ENCODE measurements around the gene SLAMF9.

SLAMF9 gene

DNA sequence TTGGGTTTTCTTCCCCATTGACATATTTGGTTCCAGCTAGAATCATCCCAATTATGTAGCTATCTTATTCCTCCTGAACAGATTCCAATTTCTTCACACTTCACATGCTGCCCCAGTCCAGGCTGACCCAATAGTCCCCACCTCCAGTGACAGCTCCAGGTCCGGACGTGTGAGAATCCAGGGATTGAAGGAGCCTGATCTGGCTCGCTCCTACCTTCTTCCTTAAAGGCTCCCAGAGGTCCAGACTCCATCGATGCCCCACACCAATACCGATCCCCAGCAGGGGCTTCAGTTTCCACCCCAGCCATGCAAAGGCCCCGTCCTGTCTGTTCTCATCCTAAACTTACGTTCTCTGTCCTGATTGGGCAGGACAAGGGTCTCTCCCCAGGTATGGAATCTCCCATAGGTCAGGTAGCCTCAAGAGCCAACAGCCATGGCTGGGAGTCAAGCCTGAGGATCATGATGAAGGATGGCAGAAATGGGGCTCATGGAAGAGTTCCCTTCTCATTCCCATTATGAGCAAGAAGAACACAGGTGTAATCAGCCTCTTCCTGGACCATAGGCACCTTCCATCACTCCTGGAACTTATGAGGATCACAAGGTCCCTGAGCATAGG is 20.4 kb upstream of the SLAMF9 start:
- no peak for DNase-seq

DNA sequence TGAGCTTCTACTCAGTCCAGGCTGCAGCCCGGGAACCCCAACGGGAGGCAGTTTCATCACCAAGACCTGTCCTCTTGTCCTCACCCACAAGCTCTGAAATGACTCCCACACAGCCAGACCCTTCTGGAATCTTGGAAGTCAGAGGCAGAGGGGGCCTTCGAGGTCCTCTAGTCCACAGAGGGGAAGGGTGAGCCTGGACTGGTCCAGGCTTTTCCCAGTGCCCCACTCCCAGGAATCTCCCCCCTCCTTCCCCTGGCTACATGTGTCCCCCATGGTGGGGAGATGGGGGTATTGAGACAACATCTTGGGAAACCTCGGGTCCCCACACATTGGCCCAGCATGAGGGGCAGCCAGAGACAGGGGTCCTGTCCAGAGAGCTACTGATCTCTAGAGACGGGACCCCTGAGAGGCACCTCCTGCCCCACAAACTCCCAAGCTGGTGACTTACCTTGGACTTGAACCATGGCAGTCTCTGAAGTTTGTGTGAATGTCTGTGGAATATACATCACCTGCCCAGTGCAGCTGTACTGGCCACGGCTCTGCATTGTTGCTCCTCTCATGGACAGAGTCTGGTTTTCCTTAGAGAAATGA is 19.4 kb upstream of the SLAMF9 start:
- no peak for DNase-seq

DNA sequence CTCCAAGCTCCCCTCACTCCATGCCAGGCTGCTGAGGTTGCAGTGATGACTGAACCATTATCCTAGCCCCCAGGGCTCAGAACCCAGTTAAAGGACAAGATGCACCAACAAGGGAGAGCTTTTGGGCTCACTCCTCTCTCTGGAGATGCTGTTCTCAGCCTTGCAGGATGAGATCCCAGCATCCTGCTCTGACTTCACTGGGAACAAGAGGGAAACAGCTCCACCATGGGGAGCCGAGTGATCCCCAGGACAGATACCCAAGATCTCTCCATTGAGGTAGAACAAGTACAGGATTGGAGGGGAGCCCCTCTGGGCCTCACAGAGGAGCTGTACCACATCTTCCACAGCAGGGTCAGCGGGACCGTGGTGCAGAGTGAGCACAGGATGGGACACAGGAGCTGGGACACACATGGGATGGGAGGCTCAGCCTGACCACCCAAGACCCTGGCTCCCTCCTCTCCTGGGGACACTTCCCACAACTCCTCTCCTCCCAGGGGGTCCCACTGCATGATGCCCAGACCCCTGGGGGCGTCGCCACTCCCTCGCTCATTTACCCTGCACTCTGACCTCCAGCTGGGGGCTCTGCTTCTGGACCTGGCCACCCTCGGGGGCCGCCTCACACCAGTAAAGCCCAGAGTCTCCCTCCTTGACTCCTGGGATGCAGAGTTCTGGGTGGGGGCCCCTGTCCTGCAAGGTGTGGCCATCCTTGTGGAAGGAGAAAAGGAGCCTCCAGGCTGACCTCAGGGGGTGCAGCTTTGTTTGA is 18.6 kb upstream of the SLAMF9 start:
- no peak for DNase-seq

DNA sequence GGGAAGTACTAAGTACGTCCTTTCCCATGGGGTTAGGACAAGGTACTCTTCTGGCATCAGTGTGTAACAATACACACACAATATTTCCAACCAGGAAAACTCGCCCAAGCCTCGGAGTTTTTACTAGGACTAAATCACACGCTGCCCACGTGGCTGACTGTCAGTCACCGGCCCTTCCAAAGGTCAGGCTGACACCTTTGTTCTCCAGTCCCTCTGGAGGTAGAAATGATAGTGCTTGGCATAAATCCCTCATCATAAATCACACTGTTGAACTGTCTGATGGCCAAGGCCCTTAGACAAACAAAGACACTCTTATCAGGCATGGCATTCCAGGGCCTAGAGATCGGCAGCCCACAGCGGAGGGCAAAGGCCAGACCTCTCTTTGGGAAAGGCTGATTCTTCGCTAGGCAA is 16.9 kb upstream of the SLAMF9 start:
- no peak for DNase-seq

DNA sequence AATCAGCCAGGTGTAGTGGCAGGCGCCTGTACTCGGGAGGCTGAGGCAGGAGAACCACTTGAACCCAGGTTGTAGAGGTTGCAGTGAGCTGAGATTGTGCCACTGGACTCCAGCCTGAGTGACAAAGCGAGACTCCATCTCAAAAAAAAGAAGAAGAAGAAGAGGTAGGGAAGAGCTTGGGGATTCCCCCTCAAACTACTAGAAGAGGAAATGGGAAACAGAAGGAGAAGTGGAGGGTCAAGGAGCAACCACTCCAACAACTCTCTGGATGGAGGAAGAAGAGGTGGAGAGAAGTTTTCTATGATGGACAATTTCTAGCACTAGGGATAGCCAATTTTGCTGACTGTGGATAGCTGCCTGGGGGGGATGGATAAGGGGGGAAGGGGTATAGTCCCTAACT is 14.9 kb upstream of the SLAMF9 start:
- DNase-seq = no peak

DNA sequence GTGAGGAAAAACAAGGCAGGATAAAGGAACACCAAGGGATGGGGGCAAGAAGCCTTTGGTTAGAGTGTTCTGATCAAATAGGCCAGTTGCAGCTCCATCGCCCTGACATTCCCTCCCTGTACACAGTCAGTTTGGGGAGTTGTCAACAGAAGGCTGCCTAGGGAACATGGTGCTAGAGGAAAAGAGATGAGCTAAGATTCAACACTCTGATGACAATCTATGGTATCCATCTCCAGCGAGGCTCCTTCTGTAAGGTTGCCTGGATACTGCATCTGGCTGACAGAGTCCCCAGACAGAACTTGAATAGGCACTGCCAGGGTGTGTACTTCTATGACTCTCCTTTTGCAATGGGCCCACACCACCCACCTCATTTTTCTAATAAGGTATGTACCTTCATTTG is 11.2 kb upstream of the SLAMF9 start:
- DNase-seq = no peak

DNA sequence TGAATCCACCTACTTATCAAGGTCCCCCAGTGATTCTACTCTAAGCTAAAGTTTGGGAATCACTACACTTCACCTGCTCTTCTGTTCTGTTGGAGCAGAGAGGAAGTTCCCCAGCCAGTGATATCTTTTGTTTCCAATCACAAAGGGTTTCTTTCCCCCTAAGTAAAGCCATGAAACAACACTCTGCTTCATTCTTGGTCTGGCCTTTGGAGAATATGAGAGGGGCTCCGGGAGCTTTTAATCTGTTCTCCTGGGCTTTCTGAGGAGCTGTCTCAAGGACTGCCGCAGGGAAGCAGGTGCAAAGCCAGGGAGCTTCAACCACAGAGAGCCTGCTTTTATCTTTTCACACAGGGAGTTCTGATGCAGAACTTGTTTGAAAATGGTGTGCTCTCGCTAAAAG is 10.1 kb upstream of the SLAMF9 start:
- DNase-seq = no peak

DNA sequence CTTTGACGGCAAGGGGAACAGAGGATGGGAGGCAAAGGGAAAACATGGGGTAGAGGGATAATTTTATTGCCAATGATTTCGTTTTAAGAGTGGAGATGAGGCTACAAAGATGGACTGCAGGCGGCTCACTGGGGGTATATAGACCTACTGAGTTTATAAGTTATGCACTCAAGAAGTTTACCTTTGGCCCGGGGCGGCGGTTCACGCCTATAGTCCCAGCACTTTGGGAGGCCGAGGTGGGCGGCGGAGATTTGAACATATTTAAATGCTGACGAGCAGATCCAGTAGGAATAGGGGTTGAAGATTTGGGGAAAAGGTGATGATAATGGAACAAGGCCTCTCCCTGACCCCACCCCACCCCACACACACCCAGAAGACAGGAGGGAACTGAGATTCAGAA is 8.1 kb upstream of the SLAMF9 start:
- DNase-seq = no peak

DNA sequence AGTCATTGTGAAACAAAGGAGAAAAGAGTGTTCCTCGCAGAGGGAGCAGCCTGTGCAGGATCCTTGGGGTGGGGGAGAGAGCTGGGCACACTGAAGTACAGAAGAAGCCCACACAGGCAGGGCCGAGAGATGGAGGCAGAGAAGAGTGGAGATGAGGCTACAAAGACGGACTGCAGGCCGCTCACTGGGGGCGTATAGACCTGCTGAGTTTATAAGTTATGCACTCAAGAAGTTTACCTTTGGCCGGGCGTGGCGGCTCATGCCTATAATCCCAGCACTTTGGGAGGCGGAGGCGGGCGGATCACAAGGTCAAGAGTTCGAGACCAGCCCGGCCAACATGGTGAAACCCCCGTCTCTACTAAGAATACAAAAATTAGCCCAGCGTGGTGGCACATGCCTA is 7.6 kb upstream of the SLAMF9 start:
- DNase-seq = no peak

DNA sequence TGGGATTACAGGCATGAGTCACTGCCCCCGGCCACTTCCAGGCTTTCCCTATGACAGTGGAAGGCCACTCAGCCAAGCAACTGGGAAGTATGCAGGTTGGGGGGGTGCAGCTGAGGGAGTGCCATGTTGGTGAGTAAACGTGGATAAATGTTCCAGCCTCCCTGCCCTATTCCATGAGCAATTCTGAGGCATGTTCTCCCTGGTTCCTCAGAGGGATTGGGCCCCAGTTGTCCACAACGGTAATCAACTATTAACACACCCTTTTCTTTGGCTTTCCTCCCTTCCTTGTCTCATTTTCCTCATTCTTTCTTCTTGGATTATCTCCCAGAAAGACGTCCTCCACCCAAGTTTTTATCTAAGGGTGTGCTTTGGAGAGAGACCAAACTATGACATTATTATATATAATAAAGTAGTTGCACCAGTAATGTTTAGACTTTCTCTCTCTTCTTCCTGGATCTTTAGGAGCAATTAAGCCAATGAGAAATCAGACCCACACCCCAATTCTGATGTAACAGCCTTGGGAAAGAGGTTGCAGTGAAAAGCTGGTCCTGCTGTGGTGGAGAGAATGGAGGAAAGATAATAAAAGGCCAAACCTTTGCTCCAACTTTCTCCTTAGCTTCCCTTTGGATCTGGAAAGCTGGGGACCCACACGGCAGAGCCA is 6.8 kb upstream of the SLAMF9 start:
- DNase-seq = no peak

DNA sequence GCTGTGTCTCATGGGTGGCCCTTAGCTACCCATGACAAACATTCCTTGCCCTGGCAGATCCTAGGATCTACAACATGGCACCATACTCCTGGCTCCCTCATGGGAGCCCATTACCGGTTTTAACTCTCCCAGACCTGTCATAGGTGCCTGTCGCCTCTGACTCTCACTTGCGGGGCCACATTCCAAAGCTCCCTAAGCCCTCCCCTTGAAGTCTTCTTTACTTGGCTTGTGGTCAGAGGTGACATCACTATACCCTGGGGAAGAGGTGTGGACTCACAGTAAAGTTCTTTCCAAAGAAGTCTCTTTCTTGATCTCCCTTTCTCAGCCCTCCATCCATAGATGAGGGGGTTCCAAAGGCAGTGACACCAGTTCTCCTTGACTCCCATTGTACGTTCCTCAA is 5.4 kb upstream of the SLAMF9 start:
- no peak for DNase-seq

DNA sequence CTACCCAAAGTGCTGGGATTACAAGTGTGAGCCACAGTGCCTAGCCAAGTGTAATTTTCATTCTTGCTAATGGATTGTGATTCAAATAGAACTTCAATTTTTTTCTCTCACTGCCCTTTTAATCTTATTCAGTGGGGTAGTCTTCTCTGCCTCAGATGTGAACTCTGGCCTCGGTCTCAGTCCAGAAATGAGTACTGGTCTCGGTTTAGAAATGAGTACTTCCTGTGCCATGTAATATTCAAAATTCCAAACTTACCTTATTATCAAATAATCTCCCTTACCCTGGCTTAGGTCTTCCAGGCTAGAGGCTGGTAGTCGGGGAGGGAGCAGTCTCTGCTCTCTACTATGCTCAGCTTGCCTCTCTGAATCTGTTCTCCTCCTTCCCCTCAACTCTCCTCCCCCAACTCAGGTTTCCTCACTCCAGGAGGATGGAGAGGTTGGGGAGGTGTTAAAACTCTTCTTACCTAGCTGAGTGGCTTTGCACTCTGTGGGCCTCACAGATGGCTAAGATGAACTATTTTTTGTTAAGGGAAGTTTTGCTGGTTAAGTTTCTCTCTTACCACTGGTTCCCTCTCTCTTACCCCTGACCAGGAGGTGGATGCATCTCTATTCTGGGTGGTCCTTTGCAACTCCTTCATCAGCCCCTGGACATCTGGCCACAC is 4.8 kb upstream of the SLAMF9 start:
- DNase-seq = no peak

DNA sequence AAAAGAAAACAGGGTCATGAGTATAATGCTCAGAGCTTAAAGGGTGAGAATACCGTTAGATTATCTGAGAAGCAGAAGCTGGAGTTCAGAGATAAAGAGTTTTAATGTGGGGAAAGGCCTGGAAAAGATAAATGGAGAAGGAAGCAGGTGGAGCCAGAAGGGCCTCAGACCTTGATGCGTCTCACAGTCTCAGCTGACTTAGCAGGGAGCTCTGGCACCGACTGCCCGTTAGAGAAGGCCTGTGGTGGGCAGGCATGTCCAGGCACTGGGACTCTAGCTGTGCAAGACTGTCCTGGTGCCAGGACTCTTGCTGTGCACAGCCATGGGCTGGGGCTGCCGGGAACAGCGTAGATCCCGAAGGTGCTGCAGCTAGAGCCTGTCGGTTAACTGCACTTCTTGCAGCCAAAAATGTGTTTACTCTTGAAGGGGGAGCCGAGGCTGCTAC is 3.8 kb upstream of the SLAMF9 start:
- DNase-seq = no peak

DNA sequence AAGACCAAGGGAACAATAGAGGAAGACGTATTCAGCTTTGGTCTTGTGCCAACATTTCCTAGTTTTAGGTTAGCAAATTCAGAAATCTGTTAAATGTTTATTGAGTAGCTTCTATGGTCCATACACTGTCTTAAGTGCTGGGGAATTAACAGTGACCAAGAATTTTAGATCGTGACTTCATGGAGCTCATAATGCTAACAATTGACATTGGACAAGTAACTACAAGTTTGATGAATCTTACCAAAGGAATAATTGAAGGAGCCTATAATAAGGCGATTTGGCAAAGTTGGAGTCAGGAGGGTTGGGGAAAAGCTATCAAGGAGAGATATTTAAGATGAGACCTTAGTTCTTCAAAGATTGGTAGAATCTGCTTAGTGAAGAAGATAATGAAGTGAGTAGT is 1.4 kb upstream of the SLAMF9 start:
- no peak for DNase-seq

DNA sequence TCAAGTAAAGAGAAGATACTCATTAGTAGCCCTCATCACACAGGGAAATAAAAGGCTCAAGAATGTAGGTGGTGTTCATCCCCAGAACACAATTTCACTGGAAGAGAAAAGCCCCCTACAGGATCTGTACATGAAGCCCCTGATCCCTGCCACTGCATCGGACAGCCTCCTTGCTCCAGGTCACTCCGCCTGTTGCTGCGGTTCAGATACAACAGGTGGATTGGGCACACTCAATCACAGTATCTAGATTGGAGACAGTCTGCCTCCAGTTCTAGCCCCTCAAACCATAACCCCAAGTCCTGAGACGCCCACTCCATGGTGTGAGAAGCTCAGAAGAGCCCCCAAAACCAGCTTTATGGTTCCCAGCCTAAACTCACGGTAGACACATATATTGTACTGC is 1.1 kb downstream of the SLAMF9 start:
- no peak for DNase-seq

DNA sequence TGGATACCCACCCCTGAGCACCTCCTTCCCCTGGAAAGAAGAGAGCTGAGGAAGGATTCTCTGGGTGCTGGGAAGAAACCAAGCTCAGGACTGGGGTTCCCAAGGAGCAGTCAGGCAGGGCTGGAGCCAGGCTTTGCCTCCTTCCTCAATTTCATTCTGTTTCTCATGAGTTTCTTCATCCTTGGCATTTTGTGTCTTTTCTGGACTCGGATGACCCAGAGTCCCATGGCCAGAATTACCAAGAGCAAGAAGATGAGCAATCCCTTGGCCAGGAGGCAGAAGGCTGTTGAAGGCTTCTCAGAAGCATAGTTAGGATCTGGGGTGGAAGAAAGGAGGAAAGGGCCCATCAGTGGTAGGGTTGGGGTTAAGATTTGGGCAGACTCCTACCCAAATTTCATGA is 2.5 kb downstream of the SLAMF9 start:
- DNase-seq = no peak

DNA sequence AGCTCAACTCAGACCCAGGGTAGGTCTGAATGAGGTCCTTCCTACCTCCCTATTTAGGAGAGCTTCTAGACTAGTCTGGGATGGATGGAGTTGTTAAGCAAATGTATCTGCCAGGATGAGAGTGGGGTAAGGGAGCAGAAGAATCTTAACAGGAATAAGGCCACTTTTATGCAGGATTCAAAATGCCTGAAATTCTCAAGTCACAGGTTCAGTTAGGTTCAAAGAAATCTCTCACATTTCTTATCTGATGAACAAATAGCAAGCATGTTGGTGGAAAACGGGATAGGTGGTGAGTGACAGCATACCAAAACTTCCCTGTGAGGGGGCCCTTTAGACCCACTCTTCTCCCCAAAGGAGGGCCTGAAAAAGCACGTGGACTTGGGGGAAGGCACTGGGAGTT is 3.0 kb downstream of the SLAMF9 start:
- DNase-seq = no peak

DNA sequence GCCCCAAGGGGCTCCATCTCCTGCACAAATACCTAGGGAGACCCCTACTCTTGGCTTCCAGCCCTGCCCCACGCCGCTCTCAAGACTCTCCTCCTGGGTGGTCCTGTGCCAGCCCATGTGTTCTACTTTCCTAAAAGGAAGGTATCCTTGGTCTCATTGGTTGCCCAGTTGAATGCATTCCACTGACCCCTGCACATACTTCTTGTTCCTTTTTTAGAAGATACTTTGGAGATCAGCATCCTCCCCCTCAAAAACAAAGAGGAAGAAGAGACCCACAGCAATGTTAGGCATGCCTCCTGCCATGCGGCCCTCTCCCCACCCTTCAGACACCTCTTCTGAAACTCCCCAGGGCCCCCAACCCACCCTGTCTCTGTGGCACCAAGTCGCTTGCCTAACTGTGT is 4.1 kb downstream of the SLAMF9 start:
- DNase-seq = no peak

DNA sequence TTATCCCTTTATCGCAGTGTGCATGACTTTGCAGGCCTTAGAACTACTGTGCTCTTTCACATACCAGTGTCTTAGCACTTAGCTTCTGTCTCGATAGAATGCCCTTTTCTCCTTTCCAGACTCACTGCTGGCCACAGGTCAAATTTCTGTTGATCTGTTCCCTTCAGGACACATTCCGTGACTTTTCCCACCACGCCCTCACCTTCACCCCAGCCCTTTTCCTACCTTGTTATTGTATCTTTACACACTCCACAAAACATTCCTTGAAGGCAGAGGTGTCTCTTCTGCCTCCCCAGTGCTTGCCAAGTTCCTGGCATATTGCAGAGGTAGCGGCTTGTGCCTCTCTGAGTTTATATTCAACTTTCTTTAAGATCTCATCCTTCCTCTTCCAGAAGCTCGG is 4.9 kb downstream of the SLAMF9 start:
- no peak for DNase-seq

DNA sequence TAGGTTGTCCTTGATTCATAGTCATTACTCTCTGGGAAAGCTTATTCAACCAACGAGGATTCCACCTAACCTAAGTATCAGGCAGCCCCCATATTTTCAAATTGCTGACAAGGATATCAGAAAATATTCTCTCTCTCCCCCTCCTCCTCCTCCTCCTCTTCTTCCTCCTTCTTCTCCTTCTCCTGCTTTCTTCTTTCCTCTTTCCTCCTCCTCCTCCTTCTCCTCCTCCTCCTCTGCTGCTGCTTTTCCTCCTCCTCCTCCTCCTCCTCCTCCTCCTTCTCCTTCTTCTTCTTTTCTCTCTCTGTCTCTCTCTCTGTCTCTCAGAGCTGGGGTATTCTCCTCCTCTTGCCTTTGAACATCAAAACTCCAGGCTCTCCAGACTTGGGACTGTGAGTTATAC is 6.1 kb downstream of the SLAMF9 start:
- DNase-seq = no peak

DNA sequence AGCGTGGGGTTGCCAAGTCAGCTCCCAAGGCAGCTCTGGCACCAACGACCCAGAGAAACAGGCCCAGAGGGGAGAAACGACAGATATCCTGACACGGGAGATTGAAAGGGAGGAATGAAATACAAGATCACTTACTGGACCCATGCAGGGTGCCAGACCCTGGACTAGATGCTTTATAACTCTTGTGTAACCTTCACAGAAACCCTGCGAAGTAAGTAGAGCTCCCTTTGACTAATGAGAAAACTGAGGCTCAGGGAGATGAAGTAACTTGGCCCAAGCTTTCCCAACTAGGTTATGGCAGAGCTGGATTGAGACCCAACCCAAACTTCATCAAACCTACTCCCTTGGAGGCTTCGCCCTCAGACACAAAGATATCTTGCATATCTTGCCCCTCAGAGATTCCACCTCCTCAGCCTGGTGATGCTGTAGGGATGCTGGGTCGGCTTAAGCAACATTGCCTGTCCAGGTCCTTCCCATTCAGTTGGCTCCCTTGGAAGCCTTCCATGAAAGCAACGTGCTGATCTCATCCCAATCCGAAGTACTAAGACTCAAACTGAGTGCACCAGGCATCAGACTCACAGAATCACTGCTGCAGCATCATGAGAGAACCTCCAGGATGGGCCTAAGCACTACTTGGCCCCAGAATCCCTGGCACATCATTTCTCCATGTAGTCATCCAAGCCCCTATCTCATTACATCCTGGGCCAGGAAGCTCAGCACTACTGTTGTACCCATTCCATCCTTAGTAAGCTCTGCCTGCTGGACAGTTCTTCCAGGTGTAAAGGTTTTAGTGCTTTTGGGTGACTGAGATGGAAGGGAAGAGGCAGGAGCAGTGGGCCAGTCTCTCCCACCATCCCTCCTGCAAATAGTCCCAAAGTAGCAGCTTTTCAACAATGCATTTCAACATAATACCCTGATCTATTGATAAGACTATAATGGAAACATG is 7.5 kb downstream of the SLAMF9 start:
- DNase-seq = no peak
